NCI-H748 (cell line): Measurements from ENCODE around the gene GRIN2B.
A peak's percentile ranks its signal among the peaks of the same experiment; 100 is the strongest.

Experiments
- DNase-seq: peaks from one replicate; lab custom pipeline; 2025; ENCODE audit not compliant: unreplicated experiment; lab: John Stamatoyannopoulos, UW

Gene GRIN2B

GRCh38 chr12:13957576-13957975, 23.8 kb downstream of the GRIN2B start:
- DNase-seq = no peak

- no peak for DNase-seq
Measured at GRCh38 chr12:13956060-13956590, 25.3 kb downstream of the GRIN2B start.

GRCh38 chr12:13952096-13952495, 29.3 kb downstream of the GRIN2B start:
- DNase-seq = no peak

GRCh38 chr12:13950502-13950901, 30.9 kb downstream of the GRIN2B start:
- no peak for DNase-seq

GRCh38 chr12:13948621-13949020, 32.8 kb downstream of the GRIN2B start:
- DNase-seq = no peak

- peak; percentile 51 for DNase-seq
Measured at GRCh38 chr12:13947276-13947946, 34.0 kb downstream of the GRIN2B start.

- DNase-seq = no peak
Measured at GRCh38 chr12:13945641-13946040, 35.8 kb downstream of the GRIN2B start.

- no peak for DNase-seq
Measured at GRCh38 chr12:13945236-13945635, 36.2 kb downstream of the GRIN2B start.

GRCh38 chr12:13942826-13943225, 38.6 kb downstream of the GRIN2B start:
- no peak for DNase-seq

- DNase-seq = peak; percentile 64
Measured at GRCh38 chr12:13941258-13942249, 39.8 kb downstream of the GRIN2B start.

GRCh38 chr12:13940335-13940865, 41.0 kb downstream of the GRIN2B start:
- DNase-seq = peak; percentile 18

GRCh38 chr12:13937735-13938134, 43.7 kb downstream of the GRIN2B start:
- no peak for DNase-seq

GRCh38 chr12:13935169-13935568, 46.2 kb downstream of the GRIN2B start:
- no peak for DNase-seq
